ENCODE measurements around the gene SH3BP5L. TPM values are rescaled to one million over a fixed set of nuclear protein-coding genes. Genes with fewer than 3 reads are reported as not detected.

SH3BP5L gene
- total and polyA plus RNA-seq, 10 of the 15 experiments (the other 5 are each of a cell fraction or from before 2014, with no cell fraction given), result 1.1 to 22.8 (median 10.9) TPM

GRCh38 chr1:248858891-248859889 lies 33.5 kb upstream of the SH3BP5L start, which contains the start of gene ZNF692 (continued):
- no peak for TF ChIP-seq CUX1 (IDR thresholded peaks at IDR 0.05; ENCODE audit: insufficient replicate concordance, low read depth, low read length)
- TF ChIP-seq GATAD2B (conservative IDR thresholded peaks at IDR 0.05; ENCODE audit: low read depth), result peak; percentile 56; the same call in 1 of the 2 replicates
- TF ChIP-seq USF1 (IDR thresholded peaks at IDR 0.05; ENCODE audit: borderline replicate concordance, extremely low read length, insufficient read depth, low read depth, low read length), result no peak
- TF ChIP-seq SUPT20H (IDR thresholded peaks at IDR 0.05; ENCODE audit: borderline replicate concordance, control insufficient read depth, low read depth, low read length), result no peak
- no peak for TF ChIP-seq FOXM1 (IDR thresholded peaks at IDR 0.05; ENCODE audit: low read depth, low read length)
- TF ChIP-seq TBL1XR1 (IDR thresholded peaks at IDR 0.05; ENCODE audit: low read depth, low read length), result no peak
- TF ChIP-seq BRCA1 (IDR thresholded peaks at IDR 0.05; ENCODE audit: low read depth, low read length), result no peak
- no peak for TF ChIP-seq ZNF384 (IDR thresholded peaks at IDR 0.05; ENCODE audit: borderline replicate concordance, low read depth, low read length)
- TF ChIP-seq MXI1 (IDR thresholded peaks at IDR 0.05; ENCODE audit: low read depth, low read length), result peak; percentile 39; the same call in 1 of the 2 replicates
- TF ChIP-seq FOS (IDR thresholded peaks at IDR 0.05; ENCODE audit: borderline replicate concordance, extremely low read depth, insufficient read length), result no peak
- peak; percentile 64 for TF ChIP-seq DPF2 (IDR thresholded peaks at IDR 0.05)
- no peak for TF ChIP-seq STAT3 (IDR thresholded peaks at IDR 0.05; ENCODE audit: low read depth, low read length)
- TF ChIP-seq HDAC6 (IDR thresholded peaks at IDR 0.05; ENCODE audit: unreplicated experiment), result no peak
- TF ChIP-seq HDAC2 (IDR thresholded peaks at IDR 0.05), result no peak
- TF ChIP-seq CHD2 (IDR thresholded peaks at IDR 0.05; ENCODE audit: borderline replicate concordance, low read depth, low read length), result no peak; the same call in 1 of the 2 replicates
- peak; percentile 80 for TF ChIP-seq MLLT1 (IDR thresholded peaks at IDR 0.05)
- TF ChIP-seq IKZF2 (IDR thresholded peaks at IDR 0.05), result peak in 1 of 2 experiments; percentile 35; a peak in 2 of 4 replicates
- peak; percentile 91 for TF ChIP-seq POLR2A (IDR thresholded peaks at IDR 0.05; ENCODE audit: low read depth, low read length)
- no peak for TF ChIP-seq CBX5 (IDR thresholded peaks at IDR 0.05; ENCODE audit: low read depth)
- TF ChIP-seq KDM1A (IDR thresholded peaks at IDR 0.05; ENCODE audit: borderline replicate concordance), result no peak
- no peak for TF ChIP-seq SP1 (IDR thresholded peaks at IDR 0.05; ENCODE audit: low read depth, low read length)
